ENCODE data around the gene TNNC1. TPM values are rescaled to one million over a fixed set of nuclear protein-coding genes. Genes with fewer than 3 reads are reported as not detected.

Gene TNNC1
- total RNA-seq, 1 donor from 2014 or later: 4.0 TPM

- Mint-ChIP-seq H3K27ac (peak overlapping the region; percentile 66), H3K27me3 (ENCODE audit: low read depth) (no peaks in the 10 kb centered on the region), H3K4me1 (peaks cover 6% of the 10 kb centered on the region)
Observed at GRCh38 chr3:52468336-52468735, 14.5 kb upstream of the TNNC1 start.

DNA sequence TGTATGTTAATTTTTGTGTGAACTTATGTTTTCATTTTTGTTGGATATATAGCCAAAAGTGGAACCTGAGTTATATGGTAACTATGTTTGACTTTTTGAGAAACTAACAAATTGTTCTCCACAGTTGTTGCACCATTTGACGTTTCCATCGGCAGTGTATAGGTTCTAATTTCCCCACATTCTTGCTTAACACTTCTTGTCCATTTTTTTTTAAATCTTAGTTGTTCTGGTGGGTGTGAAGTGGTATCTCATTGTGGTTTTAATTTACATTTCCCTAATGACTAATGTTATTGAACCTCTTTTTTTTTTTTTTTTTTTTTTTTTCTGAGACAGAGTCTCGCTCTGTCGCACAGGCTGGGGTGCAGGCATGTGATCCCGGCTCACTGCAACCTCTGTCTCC lies 9.6 kb upstream of the TNNC1 start:
- H3K4me1 Mint-ChIP-seq: peaks cover 5% of the 10 kb centered on the region
- H3K9me3 Mint-ChIP-seq: no peaks in the 10 kb centered on the region
- no peak overlapping the region for H3K4me3 Mint-ChIP-seq
- TF ChIP-seq, protein P1, sequence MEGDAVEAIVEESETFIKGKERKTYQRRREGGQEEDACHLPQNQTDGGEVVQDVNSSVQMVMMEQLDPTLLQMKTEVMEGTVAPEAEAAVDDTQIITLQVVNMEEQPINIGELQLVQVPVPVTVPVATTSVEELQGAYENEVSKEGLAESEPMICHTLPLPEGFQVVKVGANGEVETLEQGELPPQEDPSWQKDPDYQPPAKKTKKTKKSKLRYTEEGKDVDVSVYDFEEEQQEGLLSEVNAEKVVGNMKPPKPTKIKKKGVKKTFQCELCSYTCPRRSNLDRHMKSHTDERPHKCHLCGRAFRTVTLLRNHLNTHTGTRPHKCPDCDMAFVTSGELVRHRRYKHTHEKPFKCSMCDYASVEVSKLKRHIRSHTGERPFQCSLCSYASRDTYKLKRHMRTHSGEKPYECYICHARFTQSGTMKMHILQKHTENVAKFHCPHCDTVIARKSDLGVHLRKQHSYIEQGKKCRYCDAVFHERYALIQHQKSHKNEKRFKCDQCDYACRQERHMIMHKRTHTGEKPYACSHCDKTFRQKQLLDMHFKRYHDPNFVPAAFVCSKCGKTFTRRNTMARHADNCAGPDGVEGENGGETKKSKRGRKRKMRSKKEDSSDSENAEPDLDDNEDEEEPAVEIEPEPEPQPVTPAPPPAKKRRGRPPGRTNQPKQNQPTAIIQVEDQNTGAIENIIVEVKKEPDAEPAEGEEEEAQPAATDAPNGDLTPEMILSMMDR (IDR thresholded peaks at IDR 0.05; ENCODE audit: unreplicated experiment): no peak
- no peak overlapping the region for H3K27ac Mint-ChIP-seq
- H3K27me3 Mint-ChIP-seq (ENCODE audit: low read depth): no peaks in the 10 kb centered on the region
- H3K36me3 Mint-ChIP-seq: peaks cover 33% of the 10 kb centered on the region
- no peak for DNase-seq (ENCODE audit: low spot score in 2 of 2, unreplicated experiment in 2 of 2)

More at GRCh38 chr3:52468336-52468735, 14.5 kb upstream of the TNNC1 start:
- Mint-ChIP-seq H3K9me3 (no peaks in the 10 kb centered on the region), H3K36me3 (peaks cover 31% of the 10 kb centered on the region), H3K4me3 (no peak overlapping the region)
- TF ChIP-seq, protein P1 (IDR thresholded peaks at IDR 0.05; ENCODE audit: unreplicated experiment): no peak
- no peak for DNase-seq (ENCODE audit: low spot score in 2 of 2, unreplicated experiment in 2 of 2)

DNA sequence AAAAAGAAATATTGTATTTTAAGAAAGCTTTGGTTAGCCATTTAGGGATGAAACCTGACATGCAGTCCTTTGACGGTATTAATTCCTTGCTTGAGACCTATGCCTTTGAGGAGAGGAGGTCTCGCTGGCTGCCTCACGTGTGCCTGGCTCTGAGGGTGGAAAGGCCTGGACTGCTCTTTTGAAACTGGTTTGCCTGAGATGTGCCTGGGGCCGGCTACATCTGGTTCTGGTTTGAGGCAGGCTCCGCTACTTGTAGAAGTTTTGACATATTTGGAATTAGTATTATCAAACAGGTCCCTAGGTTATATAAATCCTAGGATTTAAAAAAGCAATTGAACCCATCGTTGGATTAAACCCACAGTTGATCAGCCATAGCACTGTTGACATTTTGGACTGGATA lies 8.0 kb upstream of the TNNC1 start:
- no peaks in the 10 kb centered on the region for H3K27me3 Mint-ChIP-seq (ENCODE audit: low read depth)

DNA sequence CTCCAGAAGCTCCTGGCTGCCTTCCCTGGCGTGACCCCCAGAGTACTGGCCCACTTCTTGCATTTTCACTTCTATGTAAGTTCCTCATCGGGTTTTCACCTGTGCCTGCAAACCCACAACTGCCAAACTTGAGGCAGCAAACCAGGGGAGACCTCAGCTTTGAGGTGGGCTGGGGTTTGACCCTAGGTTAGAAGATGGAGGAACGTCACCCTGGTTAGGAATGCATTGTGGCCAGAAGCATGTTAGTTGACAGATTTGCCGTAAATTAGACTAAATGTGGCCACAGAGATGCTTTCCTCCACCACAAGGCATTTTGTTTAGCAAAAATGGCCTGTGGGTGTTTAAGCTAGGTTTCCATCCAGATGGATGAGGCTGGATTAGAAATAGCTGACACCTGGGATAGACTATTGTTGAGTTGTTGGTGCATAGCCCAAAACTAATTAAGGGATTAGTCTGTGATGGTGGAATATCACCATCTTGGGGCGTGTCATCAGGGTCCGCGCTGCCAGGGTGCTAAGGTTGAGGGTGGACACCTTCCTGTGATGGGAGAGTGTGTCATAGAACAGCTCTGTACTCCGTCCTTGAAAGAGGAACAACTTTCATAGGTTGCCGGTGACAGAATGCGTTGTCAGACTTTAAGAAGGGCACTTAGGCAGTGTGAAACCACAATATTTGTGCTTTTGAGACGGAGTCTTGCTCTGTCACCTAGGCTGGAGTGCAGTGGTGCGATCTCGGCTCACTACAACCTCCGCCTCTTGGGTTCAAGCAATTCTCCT lies 5.1 kb upstream of the TNNC1 start:
- no peak overlapping the region for H3K27ac Mint-ChIP-seq
- peaks cover 33% of the 10 kb centered on the region for H3K4me1 Mint-ChIP-seq
- no peaks in the 10 kb centered on the region for H3K9me3 Mint-ChIP-seq
- H3K36me3 Mint-ChIP-seq: peaks cover 32% of the 10 kb centered on the region
- H3K4me3 Mint-ChIP-seq: no peak overlapping the region
- no peak for DNase-seq (ENCODE audit: low spot score in 2 of 2, unreplicated experiment in 2 of 2)
- no peaks in the 10 kb centered on the region for H3K27me3 Mint-ChIP-seq (ENCODE audit: low read depth)
- TF ChIP-seq, protein P1 (IDR thresholded peaks at IDR 0.05; ENCODE audit: unreplicated experiment): no peak

More for the DNA sequence above, 8.0 kb upstream of the TNNC1 start:
- Mint-ChIP-seq H3K9me3 (no peaks in the 10 kb centered on the region), H3K4me1 (peaks cover 16% of the 10 kb centered on the region), H3K27ac (peak overlapping the region; percentile 21), H3K4me3 (no peak overlapping the region), H3K36me3 (peaks cover 39% of the 10 kb centered on the region)
- no peak for DNase-seq (ENCODE audit: low spot score in 2 of 2, unreplicated experiment in 2 of 2)
- TF ChIP-seq, protein P1 (IDR thresholded peaks at IDR 0.05; ENCODE audit: unreplicated experiment): no peak

DNA sequence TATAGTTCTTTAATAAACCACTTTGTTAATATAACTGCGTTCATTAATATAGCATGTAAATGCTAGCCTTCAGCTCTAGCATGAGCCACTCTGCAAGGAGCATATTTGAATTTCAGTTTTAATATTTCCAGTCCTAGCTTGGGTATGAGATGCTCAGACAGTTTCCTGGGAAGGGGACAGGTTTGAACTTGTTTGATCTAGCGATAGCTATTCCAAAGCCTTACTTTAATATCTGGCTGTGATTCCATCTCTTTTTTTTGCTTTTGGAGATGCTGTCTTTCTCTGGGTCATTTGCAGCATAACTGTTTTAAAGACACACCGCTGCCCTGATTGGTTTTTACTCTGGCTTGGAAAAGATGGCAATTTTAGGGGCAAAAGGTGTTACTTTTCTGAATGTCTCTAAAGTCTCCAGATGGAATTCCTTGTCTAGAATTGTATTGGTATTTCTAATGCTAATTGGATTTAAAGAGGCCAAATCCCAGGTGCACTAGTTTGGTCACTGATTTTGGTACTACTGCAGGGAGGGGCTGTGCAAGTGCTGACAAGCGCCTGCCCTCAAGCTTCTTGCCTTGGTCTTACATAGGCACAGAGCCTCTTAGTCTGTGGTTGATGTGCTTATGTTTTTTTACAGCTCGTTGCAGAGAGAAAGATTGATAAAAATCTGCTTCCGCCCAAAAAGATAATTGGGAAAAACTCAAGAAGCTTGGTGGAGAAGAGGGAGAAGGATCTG lies 4.4 kb upstream of the TNNC1 start:
- peak overlapping the region; percentile 92 for H3K4me3 Mint-ChIP-seq

More for the DNA sequence above, 4.4 kb upstream of the TNNC1 start:
- peaks cover 30% of the 10 kb centered on the region for H3K36me3 Mint-ChIP-seq
- peaks cover 40% of the 10 kb centered on the region for H3K4me1 Mint-ChIP-seq
- H3K27me3 Mint-ChIP-seq (ENCODE audit: low read depth): no peaks in the 10 kb centered on the region
- H3K27ac Mint-ChIP-seq: no peak overlapping the region
- TF ChIP-seq, protein P1 (IDR thresholded peaks at IDR 0.05; ENCODE audit: unreplicated experiment): no peak
- no peaks in the 10 kb centered on the region for H3K9me3 Mint-ChIP-seq
- DNase-seq (ENCODE audit: low spot score in 2 of 2, unreplicated experiment in 2 of 2): no peak
